Sigmoid colon (tissue), 4 donors: ENCODE results near the gene GALNT7.

Experiments
- EP300 ChIP-seq, 4 donors: sonication (generic); formaldehyde crosslinking; IDR thresholded peaks; one replicate each; pipeline ENCODE4 v1.6.1; 2017; ENCODE audit warnings: antibody characterized with exemption in 4 of 4
- TF ChIP-seq, protein P1 (sequence below), 4 experiments: fragments of 450-650 bp in 3 of 4; fragments of 200-600 bp in 1 of 4; IDR thresholded peaks; one replicate each; pipeline ENCODE4 v1.5.1; 2016 to 2019; ENCODE audit warnings: antibody characterized with exemption in 4 of 4, mild to moderate bottlenecking in 3 of 4, moderate library complexity in 2 of 4

- TF ChIP-seq, protein P1, sequence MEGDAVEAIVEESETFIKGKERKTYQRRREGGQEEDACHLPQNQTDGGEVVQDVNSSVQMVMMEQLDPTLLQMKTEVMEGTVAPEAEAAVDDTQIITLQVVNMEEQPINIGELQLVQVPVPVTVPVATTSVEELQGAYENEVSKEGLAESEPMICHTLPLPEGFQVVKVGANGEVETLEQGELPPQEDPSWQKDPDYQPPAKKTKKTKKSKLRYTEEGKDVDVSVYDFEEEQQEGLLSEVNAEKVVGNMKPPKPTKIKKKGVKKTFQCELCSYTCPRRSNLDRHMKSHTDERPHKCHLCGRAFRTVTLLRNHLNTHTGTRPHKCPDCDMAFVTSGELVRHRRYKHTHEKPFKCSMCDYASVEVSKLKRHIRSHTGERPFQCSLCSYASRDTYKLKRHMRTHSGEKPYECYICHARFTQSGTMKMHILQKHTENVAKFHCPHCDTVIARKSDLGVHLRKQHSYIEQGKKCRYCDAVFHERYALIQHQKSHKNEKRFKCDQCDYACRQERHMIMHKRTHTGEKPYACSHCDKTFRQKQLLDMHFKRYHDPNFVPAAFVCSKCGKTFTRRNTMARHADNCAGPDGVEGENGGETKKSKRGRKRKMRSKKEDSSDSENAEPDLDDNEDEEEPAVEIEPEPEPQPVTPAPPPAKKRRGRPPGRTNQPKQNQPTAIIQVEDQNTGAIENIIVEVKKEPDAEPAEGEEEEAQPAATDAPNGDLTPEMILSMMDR (IDR thresholded peaks at IDR 0.05), result no peak
- no peak for TF ChIP-seq EP300 (IDR thresholded peaks at IDR 0.05)
Measured at GRCh38 chr4:173212379-173212778, 43.8 kb downstream of the GALNT7 start.
